Stomach (tissue), 4 donors: ENCODE measurements around the gene DOCK8.

Source experiments
- EP300 ChIP-seq: sonication (generic); formaldehyde crosslinking; IDR thresholded peaks from one replicate; pipeline ENCODE4 v1.6.1; 2017; ENCODE audit warnings: antibody characterized with exemption
- POLR2A ChIP-seq, 4 donors: fragments of 450-650 bp; IDR thresholded peaks; one replicate each; pipeline ENCODE4 v1.6.1; 2016; ENCODE audit warnings: antibody characterized with exemption in 4 of 4, control low read depth in 2 of 4, mild to moderate bottlenecking in 1 of 4, moderate library complexity in 1 of 4
- POLR2AphosphoS5 ChIP-seq, 3 donors: sonication (generic); formaldehyde crosslinking; IDR thresholded peaks; one replicate each; pipeline ENCODE4 v1.6.1; 2016; ENCODE audit warnings: antibody characterized with exemption in 3 of 3
- TF ChIP-seq, protein P1 (sequence below), 7 experiments: fragments of 450-650 bp in 4 of 7; fragments of 200-600 bp in 3 of 7; sonication (generic) in 3 of 7; IDR thresholded peaks; one replicate each; pipeline ENCODE4 v1.5.1; 2016 to 2019; ENCODE audit warnings: antibody characterized with exemption in 7 of 7, control low read depth in 2 of 7, mild to moderate bottlenecking in 1 of 7

DNA sequence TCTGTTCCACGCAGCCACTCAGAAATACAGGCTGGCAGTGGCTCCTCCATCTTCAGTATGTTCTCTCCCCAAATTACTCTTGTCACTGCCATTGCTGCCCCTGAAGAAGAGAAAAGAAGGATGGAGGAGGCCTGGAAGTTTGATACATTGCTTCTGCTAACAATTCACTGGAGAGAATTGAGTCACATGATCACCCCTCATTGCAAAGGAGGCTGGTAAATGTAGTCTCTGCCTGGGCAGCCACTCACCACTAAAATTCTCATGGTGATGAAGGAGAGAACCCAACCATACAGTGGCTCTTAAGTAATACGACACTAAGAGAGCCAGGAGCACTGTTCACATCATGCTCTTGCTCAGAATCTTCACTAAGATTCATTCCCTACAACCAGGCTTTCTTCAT is 112.0 kb downstream of the DOCK8 start:
- TF ChIP-seq, protein P1, sequence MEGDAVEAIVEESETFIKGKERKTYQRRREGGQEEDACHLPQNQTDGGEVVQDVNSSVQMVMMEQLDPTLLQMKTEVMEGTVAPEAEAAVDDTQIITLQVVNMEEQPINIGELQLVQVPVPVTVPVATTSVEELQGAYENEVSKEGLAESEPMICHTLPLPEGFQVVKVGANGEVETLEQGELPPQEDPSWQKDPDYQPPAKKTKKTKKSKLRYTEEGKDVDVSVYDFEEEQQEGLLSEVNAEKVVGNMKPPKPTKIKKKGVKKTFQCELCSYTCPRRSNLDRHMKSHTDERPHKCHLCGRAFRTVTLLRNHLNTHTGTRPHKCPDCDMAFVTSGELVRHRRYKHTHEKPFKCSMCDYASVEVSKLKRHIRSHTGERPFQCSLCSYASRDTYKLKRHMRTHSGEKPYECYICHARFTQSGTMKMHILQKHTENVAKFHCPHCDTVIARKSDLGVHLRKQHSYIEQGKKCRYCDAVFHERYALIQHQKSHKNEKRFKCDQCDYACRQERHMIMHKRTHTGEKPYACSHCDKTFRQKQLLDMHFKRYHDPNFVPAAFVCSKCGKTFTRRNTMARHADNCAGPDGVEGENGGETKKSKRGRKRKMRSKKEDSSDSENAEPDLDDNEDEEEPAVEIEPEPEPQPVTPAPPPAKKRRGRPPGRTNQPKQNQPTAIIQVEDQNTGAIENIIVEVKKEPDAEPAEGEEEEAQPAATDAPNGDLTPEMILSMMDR (IDR thresholded peaks at IDR 0.05): no peak
- no peak for TF ChIP-seq POLR2A (IDR thresholded peaks at IDR 0.05)
- no peak for TF ChIP-seq EP300
- no peak for TF ChIP-seq POLR2AphosphoS5 (IDR thresholded peaks at IDR 0.05)
